HG03103 (cell line): Measurements from ENCODE around the gene SRRD.

Experiments
- ATAC-seq: cut with Tn5 transposase; IDR thresholded peaks from one replicate; pipeline ENCODE4 v1.9.1; 2021; ENCODE audit warnings: low read depth; ENCODE audit not compliant: unreplicated experiment

Gene SRRD

DNA sequence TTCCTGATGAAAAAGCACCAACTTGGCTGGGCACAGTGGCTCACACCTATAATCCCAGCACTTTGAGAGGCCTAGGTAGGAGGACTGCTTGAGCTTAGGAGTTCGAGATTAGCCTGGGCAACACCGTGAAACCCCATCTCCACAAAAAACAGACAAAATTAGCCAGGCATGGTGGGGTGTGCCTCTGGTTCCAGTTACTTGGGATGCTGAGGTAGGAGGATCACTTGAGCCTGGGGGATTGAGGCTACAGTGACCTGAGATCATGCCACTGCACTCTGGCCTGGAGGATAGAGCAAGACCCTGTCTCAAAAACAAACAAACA is 3.1 kb upstream of the SRRD start:
- ATAC-seq, result no peak

DNA sequence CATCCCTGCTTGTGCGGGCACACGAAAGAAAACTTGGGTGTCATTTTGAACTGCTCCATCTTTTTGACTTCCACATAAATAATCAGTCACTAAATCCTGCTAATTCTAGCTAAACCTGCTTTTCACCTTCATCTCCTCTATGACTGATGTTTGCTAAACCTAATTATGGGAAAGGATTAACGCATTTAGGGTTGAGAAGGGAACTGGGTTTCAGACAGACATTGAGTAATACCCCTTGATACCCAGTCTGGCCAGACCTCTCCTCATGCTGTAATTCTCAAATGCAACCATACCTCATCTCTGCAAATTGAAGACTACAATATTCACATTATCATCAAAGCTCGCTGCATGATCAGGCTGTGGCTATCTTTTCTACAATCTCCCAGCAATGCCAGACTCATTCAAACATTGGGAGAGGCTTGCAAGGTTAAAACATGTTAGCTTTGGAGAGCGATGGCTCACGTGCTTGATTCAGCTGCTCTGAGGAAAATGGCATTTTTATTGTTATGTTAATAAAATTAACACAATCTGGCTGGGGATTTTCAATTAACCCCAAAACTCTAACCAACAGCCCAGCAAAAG is 2.5 kb upstream of the SRRD start:
- no peak for ATAC-seq

DNA sequence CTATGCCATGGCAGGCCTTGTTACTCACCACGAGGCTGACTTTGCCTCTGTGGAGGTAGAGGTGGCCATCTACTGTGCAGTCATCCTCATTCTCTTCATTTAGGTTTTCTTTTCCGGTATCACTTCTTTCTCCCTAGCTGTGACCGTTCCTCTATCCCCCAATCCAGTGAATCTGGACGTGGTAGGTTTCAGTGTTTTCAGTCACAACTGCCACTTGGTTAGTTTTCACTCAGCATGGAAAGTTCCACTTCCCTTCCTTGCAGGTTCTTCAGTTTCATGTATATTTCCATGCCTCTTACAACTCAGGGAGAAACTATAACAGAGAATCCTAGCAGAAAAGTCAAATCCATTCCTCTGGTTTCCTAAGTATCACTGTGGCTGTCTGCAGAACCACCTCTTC is 2.0 kb upstream of the SRRD start:
- no peak for ATAC-seq

DNA sequence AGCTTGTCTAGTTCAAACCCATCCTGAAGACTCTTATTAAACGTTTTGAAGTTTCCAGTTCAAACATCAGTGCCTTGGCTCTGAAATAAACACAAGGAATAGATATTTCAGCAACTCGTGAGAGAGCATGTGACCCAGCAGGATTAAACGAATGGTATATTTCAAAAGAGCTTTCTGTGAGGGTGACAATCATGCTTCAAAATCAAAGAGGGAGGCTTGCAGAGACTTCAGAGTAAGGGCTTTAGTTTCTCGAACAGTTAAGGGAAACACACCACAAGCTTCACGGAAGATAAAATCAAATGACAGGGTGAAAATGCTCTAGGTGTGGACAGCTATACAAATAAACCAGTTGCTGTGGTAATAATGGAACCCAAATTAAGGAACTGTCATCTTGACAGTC is 1.5 kb upstream of the SRRD start:
- ATAC-seq, result no peak

DNA sequence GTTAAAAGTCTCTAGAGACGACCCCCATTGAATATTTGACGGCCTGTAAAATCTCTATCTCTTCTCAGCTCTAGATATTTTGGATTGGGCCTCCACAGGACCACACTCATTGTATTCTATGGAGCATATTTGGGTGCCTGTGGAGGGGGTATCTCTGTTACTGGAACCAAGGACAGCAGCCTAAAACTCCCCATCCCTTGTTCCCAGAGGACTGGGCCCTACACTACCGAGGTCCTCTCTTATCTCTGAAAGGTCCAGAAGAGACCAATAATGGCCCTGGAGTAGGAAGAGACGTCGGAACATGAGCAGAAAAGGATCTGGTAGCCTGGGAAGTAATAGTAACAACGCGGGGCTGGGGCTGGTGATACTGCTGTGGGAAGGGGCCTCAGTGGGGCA is 636 bp upstream of the SRRD start:
- ATAC-seq, result no peak

DNA sequence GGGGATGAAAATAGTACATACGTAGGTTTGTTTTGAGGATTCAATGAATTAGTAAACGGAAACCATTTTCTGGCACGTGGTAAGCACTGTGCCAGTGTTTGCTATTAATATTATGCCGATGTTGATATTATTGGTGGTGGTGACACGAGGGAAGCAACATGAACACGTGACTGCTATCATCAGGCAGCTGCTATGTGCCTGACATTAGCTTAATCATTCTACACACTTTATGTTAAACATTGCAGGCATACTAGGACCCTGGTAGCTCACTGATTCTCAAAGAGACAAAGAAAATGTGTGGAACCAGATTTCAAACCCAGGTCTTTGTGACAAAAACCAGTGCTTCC is 656 bp downstream of the SRRD start:
- ATAC-seq, result no peak

DNA sequence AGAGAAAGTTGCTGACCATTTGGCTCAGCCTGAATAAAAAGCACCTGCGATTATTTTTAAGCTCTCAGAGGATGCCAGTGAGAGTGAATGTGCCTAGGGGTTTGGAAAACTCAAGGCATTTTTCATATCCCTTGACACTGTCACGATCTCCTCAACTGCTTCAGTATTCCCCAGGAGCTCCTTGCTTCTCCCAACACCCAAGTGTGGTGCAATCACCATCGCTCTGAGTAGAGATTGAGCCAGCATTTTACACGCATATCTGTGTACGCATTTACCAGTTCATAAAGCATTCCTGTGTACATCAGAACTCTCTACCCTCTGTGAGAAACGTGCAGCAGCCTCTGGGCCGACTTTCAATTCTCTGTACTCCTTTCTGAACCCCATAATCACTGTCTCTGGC is 1.3 kb downstream of the SRRD start:
- ATAC-seq, result no peak

DNA sequence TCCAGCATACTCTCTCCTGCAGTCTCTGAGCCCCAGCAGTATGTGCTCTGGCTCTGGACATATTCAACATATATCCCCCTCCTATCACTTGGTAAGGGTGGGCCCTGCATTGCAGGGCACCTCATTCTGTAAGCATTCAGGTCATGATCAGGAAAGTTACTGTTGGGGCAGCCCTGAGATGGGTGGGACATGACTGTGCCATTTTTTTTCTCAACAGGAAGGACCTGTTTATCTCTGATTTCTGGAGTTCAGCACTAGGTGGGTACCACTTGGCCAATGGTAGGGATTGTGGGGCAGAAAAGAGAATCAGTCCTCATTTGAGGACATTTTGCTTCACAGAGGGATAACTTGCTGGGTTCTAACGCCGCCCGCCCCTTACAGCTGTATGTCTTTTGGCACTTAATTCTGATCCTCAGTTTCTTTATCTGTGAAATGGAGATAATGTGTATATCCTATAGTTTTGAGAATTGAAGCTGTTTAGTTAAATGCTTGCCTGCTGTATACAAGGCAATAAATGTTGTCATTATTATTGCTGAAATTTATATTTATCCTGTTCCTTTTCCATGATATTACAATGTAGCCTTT is 2.2 kb downstream of the SRRD start:
- ATAC-seq, result no peak

DNA sequence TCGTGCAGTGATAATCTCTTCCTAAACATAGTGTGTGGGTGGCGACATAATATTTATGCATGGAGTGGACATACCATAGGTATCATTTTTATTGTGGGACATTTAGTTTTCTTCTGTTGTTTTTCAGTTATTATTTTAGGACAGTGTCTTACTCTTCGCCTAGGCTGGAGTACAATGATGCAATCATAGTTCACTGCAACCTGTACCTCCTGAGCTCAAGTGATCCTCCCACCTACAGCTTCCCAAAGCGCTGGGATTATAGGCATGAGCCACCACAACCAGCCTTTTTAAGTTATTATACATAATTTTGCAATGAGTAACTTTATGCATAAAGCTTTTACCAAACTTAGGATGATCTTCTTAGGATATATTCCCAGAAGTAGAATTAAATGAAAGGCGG is 2.7 kb downstream of the SRRD start:
- no peak for ATAC-seq

DNA sequence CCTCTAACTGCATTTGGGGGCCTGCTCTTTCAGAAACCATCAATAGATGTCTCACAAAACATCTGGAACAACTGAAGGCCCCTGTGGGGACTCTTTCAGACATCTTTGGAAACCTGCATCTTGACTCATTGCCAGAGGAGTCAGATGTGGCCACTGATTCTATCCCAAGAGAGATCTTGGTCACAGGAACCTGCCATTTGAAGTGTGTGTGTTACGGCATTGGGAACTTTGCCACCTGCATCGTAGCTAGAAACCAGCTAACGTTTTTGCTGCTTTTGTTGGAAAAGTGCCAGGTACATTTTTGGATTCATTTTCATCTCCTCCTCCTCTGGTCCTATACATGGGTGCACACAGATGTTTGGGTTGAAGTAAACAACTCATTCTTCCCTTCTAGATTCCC is 4.3 kb downstream of the SRRD start:
- ATAC-seq, result no peak

DNA sequence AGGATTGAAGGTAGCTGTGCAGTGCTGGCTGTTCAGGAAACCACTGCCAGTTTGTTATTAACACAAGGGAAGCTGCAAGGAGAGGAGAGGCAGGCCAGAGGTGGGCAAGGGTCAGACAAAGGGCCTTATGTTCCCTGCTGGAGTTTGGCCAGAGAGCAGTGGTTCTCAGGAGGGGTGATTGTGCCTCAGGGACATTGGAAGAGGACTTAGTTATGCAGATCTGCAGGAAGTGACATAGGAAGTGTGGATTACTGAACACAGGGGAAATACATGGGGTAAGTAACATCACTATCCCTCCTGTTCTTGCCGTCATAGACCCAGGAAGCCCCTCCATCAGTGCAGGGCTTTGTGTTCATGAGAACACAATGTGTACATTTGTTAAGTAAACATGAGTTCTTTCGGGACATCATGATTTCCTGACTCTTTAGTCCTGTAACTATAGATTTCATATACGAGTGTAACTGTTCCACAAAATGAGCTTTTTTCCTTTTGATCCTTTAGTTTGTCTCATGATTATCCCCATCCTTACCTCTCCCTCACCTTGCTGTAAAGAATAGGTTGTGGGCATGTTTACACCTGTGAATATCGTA is 5.9 kb downstream of the SRRD start:
- no peak for ATAC-seq

DNA sequence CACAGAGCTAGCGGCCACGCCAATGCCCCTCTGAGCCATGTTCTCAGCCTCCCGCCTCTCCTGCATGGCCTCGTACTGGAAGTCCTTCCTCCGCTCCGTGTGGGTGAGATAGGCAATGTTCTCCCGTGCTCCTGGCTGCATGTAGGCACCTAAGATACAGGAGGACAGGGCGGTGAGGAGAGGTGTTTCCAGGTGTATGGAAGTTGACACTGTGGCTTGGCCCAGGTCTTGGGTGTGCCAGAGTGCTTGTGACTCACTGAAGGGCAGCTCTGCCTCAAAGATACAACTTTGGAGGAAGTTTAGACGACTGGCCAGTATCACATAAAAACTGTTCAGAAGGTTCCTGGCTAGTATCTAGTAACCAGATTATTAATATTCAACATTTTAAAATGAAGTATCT is 8.5 kb downstream of the SRRD start:
- ATAC-seq, result no peak

DNA sequence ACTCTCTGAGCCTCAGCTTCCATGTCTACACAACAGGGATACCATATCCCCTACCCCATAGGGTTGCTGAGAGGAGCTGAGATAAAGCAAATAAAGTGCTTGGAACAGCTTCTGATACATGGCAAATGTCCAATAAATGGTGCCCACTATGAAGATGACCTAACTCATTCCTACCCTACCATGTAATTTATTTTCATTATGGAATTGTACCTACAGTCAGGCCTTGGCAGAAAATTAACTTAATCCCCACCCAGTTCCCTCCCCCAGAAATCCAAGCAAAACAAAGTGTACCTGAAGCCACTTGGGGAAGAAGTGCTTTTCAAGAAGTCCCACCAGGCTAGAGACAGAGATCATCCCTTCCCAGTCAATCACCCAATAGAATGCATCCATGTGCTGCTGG is 10.8 kb downstream of the SRRD start:
- no peak for ATAC-seq

DNA sequence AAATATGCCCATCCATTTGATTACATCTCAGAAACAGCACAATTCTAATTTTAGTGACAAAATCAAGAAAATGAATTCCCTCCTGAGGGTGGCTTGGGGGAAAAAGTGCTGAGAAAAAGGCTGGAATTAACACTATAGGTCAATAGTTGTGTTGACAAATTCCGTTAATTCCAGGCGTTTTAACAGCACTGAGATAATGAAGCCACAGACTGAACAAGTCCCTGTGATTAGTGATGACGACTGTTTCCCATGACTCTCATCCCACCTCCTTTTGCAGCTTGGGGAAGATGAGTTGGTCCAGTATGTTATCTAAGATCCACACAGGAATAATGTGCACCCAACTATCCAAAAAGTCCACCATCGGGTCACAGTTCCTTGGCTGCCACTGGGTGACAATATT is 12.8 kb downstream of the SRRD start:
- no peak for ATAC-seq

DNA sequence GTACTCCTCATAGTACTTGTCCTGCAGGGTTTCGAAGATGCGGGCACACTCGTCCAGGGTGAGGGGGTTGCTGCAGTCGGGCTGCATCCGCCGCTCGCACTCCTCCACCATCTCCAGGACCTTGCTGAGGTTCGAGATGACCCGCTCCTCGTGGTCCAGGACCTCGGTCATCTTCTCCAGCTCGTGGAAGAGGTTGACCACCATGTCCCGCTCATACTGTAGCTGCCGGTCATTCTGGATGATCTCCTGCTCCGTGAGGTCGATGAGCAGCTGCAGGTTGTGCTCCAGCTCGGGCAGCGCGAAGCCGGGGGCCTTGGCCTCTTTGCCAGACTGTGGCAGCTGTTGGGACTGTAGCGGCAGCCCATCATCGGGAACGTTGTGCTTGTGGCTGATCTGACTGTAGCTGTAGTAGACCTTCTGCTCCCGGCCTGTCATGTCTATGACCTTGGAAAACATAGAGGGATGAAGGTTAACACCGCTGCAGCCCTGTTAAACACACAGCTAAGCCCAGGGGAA is 15.6 kb downstream of the SRRD start:
- no peak for ATAC-seq

DNA sequence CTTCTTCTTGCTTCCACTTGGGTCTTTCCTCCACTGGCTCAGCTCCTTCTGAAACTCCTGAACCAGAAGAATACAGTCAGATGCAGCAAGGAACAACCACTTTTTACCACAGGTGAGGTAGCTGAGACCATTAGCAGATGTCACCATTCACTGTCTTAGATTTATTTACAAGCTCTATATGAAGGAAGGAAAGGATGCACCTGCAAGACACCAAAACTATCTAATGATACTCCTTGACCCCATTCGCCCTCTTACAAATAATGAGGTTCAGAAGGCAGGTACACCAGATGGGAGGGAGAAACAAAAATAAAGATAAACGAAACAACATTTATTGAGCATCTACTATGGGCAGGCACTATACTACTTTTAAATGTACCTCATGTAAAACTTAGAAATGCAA is 18.3 kb downstream of the SRRD start:
- ATAC-seq, result no peak

DNA sequence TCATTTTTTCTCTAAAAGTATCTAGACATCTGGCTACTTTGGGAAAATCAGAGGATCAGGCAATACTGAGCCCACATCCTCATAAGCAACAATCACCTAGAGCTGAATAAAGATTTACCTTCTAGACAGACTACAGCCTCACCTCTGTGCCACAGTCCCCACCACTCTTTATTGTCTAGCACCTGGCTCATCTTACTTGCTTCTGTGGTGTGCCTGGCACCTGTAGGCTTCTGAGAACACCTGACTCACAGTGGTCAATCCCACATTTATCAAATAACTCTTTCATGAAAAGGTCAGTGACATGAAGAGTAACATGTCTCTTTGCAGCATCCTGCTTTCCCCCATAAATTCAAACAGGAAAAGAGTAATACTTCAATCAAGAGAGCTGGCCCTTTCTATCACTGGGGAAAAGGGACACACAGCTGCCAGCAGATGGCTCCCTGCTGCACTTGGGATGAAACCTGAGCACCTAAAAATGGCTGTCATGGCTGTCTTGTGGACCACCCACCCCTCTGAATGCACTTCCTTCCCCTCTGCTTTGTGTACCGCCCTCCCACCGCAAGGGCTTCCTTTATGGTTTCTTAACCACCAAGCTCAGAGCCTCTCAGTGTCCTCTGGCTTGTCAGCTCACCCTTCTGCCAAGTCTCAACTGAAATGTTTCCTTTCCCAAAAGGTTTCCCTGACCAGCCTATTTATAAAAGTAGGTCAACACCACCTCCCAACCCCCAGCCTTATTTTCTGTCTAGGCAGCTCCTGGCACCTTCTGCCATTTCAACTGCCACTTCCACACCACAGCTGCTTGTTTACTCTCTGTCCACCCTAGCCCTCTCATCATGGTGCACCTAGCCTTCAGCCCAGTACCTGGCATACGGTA is 19.2 kb downstream of the SRRD start:
- ATAC-seq, result no peak

DNA sequence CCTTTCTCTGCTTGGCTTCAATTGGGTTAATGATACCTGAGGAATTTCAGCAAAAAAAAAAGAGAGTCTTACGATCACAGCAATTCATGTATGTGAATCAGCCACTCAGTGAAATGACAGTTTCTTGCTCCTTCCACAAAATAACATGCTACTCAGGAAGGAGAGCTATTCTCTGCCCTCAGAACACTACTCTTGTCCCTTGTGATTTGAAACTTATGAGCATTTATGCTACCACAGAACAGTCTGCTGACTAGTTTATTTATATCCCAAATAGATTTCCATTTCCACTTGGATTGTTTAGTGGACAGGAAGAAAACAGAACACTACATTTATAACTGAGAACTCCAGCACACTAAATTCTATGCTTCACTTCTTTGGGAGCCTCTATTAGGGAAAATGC is 20.1 kb downstream of the SRRD start:
- no peak for ATAC-seq

DNA sequence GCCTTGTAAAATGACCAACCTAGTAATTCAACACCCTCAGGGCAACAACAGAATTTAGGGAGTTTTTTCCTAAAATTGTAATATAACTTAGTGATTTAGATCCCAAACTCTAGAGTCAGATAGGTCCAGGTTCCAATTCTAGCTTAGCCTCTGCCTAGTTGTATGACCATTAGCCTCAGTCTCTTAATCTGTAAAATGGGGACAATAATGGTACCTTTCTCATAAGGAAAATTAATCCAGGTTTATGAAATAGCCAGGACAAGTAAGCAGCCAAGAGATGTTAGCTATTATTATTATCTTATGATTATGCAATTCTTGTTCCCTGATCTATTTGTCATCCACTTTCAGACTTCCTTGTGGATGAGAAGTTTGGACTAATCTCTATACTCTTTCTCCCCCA is 24.5 kb downstream of the SRRD start:
- no peak for ATAC-seq

DNA sequence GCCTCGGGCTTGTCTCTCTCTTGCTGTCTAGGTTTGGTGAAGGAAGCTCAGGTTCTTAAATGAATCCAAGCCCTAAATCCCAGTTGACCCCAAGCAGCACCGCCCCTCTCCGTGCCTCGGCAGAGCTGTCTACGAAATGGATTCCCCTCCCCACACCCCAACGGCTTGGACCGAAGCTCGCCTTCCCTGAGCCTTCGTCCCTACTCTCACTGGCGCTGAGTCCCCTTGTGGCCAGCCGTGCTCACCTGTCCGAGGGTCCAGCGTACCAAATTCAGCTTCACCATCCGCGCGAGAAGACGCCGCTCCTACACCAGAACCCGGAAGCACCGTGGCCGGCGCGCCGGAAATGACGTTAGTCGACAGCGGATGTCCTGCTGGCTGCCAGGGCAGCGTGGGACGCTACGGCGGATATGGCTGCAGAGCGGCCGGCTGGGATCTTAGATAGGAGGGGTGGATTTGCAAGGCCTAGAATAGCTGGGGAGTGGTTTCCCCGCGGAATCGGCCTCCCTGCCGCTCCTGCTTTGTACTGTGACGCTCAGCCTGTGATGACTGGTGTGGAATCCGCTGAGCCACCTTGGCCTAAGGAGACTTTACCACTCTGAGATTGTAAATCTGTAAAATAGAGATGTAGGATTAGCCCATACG is 28.6 kb downstream of the SRRD start, which contains the start of gene TFIP11:
TFIP11 (minus strand) TSS at position 325 of the 645 bp plus-strand sequence. CDS start 2,201 bp downstream, outside the sequence.
- ATAC-seq, result peak; percentile 82

DNA sequence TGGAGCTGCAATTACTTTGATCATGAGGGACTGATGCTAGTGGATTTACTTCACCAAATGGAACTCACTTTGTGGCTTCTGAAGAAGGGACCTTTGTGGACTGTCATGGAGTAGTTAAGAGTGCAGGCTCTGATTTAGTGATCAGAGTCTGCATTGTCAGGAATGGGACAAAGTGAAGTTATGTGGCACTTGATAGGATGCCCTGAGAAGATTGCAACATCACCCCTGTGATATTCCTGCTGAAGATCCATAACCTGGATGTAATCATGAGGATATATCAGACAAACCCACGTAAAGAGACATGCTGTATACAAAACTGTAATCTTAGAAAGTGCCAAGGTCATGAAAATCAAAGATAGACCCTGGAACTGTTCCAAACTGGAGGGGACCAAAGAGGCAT is 30.2 kb downstream of the SRRD start:
- ATAC-seq, result no peak
